ENCODE data around the gene ADRB2.

ADRB2 gene

DNA sequence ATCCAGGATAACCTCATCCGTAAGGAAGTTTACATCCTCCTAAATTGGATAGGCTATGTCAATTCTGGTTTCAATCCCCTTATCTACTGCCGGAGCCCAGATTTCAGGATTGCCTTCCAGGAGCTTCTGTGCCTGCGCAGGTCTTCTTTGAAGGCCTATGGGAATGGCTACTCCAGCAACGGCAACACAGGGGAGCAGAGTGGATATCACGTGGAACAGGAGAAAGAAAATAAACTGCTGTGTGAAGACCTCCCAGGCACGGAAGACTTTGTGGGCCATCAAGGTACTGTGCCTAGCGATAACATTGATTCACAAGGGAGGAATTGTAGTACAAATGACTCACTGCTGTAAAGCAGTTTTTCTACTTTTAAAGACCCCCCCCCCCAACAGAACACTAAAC lies 1.3 kb downstream of the ADRB2 start:
- no peaks in the 10 kb centered on the region for H3K27me3 ChIP-seq (ENCODE audit: control insufficient read depth, low read length)
- H3K36me3 ChIP-seq (ENCODE audit: control insufficient read depth, low read length), result peaks cover 3% of the 10 kb centered on the region; the same call in 1 of the 2 replicates
- H3K9me3 ChIP-seq (ENCODE audit: control insufficient read depth, insufficient read depth, low read length), result no peaks in the 10 kb centered on the region
- peaks cover 6% of the 10 kb centered on the region; the same call in 1 of the 2 replicates for H3K79me2 ChIP-seq (ENCODE audit: control insufficient read depth, low read length)
- no peaks in the 10 kb centered on the region for H4K20me1 ChIP-seq (ENCODE audit: control insufficient read depth, insufficient read depth, low read depth, low read length)
- H3K9me2 ChIP-seq (replicated peaks; ENCODE audit: control insufficient read depth, low read length), result no peaks in the 10 kb centered on the region
- peak overlapping the region; percentile 89 for H3K4me2 ChIP-seq (ENCODE audit: low read length)
- peak overlapping the region; percentile 89 for H3K4me3 ChIP-seq (ENCODE audit: low read length)
- TF ChIP-seq EZH2phosphoT487 (IDR thresholded peaks at IDR 0.05; ENCODE audit: borderline replicate concordance, low read length), result no peak
- TF ChIP-seq, protein P1, sequence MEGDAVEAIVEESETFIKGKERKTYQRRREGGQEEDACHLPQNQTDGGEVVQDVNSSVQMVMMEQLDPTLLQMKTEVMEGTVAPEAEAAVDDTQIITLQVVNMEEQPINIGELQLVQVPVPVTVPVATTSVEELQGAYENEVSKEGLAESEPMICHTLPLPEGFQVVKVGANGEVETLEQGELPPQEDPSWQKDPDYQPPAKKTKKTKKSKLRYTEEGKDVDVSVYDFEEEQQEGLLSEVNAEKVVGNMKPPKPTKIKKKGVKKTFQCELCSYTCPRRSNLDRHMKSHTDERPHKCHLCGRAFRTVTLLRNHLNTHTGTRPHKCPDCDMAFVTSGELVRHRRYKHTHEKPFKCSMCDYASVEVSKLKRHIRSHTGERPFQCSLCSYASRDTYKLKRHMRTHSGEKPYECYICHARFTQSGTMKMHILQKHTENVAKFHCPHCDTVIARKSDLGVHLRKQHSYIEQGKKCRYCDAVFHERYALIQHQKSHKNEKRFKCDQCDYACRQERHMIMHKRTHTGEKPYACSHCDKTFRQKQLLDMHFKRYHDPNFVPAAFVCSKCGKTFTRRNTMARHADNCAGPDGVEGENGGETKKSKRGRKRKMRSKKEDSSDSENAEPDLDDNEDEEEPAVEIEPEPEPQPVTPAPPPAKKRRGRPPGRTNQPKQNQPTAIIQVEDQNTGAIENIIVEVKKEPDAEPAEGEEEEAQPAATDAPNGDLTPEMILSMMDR (IDR thresholded peaks at IDR 0.05; ENCODE audit: low read depth, low read length, poor library complexity, severe bottlenecking), result peak; percentile 13
- H3K27ac ChIP-seq (ENCODE audit: low read depth, low read length), result no peak overlapping the region
- H3K4me1 ChIP-seq (ENCODE audit: control insufficient read depth, low read length), result peaks cover 97% of the 10 kb centered on the region
- H3F3A ChIP-seq (ENCODE audit: control insufficient read depth, insufficient read depth), result peaks cover 10% of the 10 kb centered on the region

DNA sequence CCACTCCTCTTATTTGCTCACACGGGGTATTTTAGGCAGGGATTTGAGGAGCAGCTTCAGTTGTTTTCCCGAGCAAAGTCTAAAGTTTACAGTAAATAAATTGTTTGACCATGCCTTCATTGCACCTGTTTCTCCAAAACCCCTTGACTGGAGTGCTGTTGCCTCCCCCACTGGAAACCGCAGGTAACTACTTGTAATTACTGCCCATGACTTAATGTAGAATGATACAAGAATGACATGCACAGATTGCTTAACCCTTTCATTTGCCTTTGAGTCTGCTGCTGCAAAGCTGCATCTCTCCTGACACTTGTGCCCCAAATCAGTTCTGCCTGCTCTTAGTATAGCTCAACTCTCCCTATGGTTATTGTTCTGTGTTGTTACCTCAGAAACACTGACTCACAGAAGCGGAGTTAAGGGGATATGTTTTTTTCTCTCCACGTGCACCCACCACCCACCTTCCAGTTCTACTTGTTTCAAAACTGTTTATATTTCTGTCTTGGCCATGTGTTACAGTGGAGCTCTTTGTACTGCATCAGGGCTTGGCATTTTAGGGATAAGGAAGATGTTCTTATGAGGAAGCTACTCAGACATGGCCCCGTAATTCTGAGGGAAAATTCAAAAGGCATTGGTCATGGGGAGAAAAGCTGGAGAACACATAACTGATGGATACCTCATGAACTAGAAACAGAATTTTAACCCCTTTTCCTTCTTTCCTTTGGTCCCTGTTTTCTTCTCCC lies 2.3 kb downstream of the ADRB2 start:
- H4K20me1 ChIP-seq (ENCODE audit: control insufficient read depth, insufficient read depth, low read depth, low read length), result no peaks in the 10 kb centered on the region
- no peaks in the 10 kb centered on the region for H3K9me3 ChIP-seq (ENCODE audit: control insufficient read depth, insufficient read depth, low read length)
- H3K9me2 ChIP-seq (replicated peaks; ENCODE audit: control insufficient read depth, low read length), result no peaks in the 10 kb centered on the region
- H3K27me3 ChIP-seq (ENCODE audit: control insufficient read depth, low read length), result no peaks in the 10 kb centered on the region
- H3K4me3 ChIP-seq (ENCODE audit: low read length), result peak overlapping the region; percentile 89
- H3K36me3 ChIP-seq (ENCODE audit: control insufficient read depth, low read length), result peaks cover 5% of the 10 kb centered on the region; the same call in 1 of the 2 replicates
- peaks cover 10% of the 10 kb centered on the region for H3F3A ChIP-seq (ENCODE audit: control insufficient read depth, insufficient read depth)
- H3K27ac ChIP-seq (ENCODE audit: low read depth, low read length), result peak overlapping the region; percentile 13; the same call in 1 of the 2 replicates
- peak overlapping the region; percentile 89 for H3K4me2 ChIP-seq (ENCODE audit: low read length)
- H3K79me2 ChIP-seq (ENCODE audit: control insufficient read depth, low read length), result peaks cover 6% of the 10 kb centered on the region; the same call in 1 of the 2 replicates
- TF ChIP-seq EZH2phosphoT487 (IDR thresholded peaks at IDR 0.05; ENCODE audit: borderline replicate concordance, low read length), result no peak
- TF ChIP-seq, protein P1 (IDR thresholded peaks at IDR 0.05; ENCODE audit: low read depth, low read length, poor library complexity, severe bottlenecking), result peak; percentile 67
- H3K4me1 ChIP-seq (ENCODE audit: control insufficient read depth, low read length), result peaks cover 95% of the 10 kb centered on the region

DNA sequence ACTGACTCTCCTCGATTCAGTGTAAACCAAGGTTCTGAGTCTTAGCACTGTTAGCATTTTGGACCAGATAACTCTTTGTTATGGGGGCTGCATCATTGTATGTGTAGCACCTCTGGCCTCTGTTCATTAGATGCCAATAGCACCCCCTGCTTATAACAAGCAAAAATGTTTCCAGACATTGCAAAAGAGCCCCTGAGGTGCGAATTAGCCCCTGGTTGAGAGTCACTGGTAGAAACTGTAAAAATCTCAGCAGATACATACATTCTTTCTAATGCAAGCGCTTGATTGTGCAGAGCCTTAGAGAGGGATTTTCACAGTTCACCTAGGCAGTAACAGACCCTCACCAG lies 2.8 kb downstream of the ADRB2 start:
- Histone ChIP-seq H3K4me3 (ENCODE audit: low read length) (peak overlapping the region; percentile 89), H3K79me2 (ENCODE audit: control insufficient read depth, low read length) (peaks cover 6% of the 10 kb centered on the region; the same call in 1 of the 2 replicates)

More for the DNA sequence above, 2.8 kb downstream of the ADRB2 start:
- Histone ChIP-seq H3K9me2 (replicated peaks; ENCODE audit: control insufficient read depth, low read length) (no peaks in the 10 kb centered on the region), H3K9me3 (ENCODE audit: control insufficient read depth, insufficient read depth, low read length) (no peaks in the 10 kb centered on the region), H3K36me3 (ENCODE audit: control insufficient read depth, low read length) (peaks cover 5% of the 10 kb centered on the region; the same call in 1 of the 2 replicates), H3K4me1 (ENCODE audit: control insufficient read depth, low read length) (peaks cover 95% of the 10 kb centered on the region), H3F3A (ENCODE audit: control insufficient read depth, insufficient read depth) (peaks cover 10% of the 10 kb centered on the region), H3K27me3 (ENCODE audit: control insufficient read depth, low read length) (no peaks in the 10 kb centered on the region), H3K27ac (ENCODE audit: low read depth, low read length) (no peak overlapping the region), H3K4me2 (ENCODE audit: low read length) (peak overlapping the region; percentile 89), H4K20me1 (ENCODE audit: control insufficient read depth, insufficient read depth, low read depth, low read length) (no peaks in the 10 kb centered on the region)
- TF ChIP-seq EZH2phosphoT487 (IDR thresholded peaks at IDR 0.05; ENCODE audit: borderline replicate concordance, low read length), result no peak
- TF ChIP-seq, protein P1 (IDR thresholded peaks at IDR 0.05; ENCODE audit: low read depth, low read length, poor library complexity, severe bottlenecking), result no peak
